Measurements from ENCODE around the gene MROH8.

MROH8 gene

GRCh38 chr20:37198932-37199660, 19.7 kb upstream of the MROH8 start:
- DNase-seq (ENCODE audit: low spot score), result no peak

DNA sequence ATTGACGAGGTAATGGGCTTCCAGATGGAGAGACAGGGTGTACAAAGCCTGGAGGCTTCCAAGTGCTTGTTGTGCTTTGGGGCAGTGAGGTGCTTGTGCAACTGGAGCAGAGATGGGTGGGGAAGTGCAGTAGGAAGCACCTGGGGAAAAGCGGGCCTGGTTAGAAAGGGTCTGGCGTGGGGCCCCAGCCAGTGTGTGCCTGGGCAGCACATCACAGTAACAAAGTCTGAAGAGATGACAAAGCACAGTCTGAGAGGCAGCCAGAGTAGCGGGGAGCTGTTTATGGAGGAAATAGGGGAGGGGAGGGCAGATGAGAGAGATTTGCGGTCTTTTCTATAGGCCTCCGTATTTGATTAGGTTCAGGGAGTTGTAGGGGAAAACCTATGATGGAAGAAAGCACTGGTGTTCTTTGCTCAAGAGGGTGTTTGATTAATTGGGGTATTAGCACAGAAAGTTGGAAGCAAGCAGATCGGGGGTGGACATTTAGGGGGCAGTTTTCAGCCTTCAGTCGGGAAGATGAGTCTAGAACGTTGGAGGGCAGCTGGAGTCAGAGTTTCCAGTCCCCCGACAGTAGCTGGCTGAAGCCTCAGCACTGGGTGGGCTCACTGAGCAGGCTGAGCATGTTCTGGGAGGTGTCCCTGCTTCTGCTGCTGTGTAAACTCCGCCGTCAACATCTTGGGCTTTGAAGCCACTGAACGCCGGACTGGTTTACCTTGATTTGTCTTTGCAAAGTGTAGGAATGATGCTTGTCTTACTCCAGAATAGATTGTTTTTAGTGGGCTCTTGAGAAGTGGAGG, 15.5 kb upstream of the MROH8 start:
- DNase-seq (ENCODE audit: low spot score), result no peak

DNA sequence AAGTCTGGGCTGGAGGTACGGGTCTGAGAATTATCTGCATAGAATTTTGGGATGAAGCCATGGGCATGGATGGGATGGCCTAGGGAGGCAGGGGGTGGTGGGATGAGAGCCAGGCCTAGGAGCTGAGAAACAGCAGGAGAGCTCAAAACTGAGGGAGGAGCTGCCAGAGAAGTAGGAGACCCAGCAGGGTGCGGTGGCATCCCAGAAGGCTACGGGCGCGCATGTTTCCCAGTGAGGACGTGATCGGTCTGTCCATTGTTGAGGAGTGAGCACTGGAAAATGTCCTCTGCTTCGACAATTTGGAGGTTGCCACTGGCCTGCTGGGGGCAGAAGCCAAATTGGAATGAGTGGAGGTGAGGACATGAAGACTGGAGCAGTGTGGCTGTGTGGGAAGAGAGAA, 14.5 kb upstream of the MROH8 start:
- DNase-seq (ENCODE audit: low spot score), result no peak

DNA sequence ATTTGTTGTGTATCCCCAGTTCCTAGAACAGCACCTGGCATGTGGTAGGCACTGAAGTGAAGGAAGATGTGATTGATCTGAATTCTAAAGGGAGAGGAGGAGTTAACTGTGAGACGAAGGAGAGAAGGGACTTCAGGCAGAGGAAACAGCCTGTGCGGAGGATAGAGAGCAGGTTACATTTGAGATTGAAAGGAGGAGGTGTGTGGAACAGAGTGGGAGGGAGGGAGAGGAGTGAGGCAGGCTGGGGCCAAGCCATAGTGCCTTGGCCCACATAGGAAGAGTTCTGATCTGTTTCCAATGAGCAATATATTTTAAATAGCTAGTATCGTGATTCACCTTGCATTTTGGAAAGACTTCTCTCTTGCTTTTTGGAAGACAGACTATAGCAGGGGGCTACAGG, 13.9 kb upstream of the MROH8 start:
- no peak for DNase-seq (ENCODE audit: low spot score)

DNA sequence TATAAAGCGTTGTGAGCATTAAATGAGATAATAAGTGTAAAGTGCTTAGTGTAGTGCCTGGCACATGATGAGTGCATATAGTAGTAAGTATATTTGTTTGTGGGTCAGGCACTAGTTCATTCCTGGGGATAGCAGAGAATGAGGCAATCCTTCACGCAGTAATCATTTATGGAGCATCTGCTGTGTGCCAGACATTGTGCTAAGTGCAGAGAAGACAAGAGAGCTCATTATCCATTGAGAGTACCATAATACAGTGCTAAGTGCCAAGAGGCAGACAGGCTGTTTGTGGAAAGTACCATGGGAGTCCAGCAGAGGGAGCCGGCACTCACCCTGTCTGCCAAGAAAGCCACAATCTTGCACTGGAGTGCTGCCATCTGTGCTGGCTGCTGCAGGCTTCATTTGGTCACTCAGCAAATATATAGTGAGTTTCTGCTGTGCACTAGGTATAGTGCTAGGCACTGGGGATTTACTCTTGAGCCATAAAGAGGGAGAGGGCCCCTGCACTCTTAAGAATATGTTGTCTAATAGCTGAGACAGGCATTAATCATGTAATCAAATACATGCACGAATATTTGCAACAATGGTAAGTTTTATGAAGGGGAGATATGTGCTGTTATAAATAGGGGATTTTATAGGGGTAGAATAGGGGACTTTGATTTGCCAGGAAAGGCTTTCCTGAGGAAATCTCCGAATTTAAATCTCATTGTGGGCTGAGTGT, 12.9 kb upstream of the MROH8 start:
- DNase-seq (ENCODE audit: low spot score), result peak; percentile 99

DNA sequence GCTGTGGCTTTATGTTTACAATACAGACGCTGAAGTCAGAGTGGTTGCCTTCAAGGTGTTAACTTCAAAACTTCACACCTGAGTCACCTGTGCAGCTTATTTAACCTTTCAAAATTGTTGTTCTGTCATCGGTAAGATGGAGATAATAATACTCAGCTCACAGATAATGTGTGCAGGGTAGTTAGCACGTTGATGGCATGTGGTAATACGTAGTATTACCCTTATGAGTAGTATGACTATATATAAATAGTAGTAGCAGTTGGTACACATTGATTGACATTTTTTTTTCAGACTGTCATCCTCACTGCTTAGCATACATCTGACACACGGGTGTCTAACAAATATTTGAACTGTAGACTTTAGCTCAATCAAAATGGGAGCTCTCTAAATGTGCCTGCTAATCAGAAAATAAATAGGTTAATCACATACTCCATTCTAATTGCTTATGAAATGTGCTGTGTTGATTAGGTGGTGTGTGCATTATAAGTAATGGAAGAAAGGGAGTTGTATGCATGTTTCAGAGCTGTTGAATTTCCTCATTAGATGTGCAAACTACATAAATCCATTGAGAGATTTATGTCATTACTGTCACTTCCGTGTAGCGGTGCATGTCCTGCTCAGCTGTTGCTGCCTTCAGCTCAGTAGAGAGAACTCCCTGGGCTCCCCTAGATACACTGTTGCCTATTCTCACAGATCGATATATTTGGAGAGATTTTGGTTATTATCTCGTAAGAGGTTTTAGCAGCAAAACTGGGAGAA, 11.2 kb upstream of the MROH8 start:
- no peak for DNase-seq (ENCODE audit: low spot score)

DNA sequence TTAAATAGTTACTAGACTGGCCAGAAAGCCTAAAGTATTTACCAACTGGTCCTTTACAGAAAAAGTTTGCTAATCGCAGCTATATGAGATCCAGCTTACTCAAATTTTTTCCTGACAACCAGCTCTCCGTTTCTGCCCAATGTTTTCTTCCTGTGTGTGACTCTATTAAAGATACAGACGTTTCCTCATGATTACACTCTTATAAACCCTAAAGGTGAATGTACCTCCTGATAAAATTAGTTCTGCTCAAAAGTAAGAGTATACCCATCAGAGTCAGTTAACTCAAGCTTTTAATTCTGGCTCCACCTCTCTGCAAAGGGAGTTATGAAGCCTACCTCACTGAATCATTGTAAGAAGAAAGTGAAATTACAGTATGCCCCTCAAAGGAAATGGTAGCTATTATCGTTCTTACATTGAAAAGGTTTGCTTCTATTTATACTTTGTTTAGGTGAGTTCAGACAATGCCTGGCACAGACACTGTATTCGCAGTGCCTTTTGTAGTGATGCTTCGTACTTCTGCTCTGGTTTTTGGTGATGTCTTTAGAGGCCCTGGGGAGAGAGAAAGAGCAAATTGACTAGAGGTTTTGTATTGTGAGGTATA, 10.2 kb upstream of the MROH8 start:
- DNase-seq (ENCODE audit: low spot score), result no peak

DNA sequence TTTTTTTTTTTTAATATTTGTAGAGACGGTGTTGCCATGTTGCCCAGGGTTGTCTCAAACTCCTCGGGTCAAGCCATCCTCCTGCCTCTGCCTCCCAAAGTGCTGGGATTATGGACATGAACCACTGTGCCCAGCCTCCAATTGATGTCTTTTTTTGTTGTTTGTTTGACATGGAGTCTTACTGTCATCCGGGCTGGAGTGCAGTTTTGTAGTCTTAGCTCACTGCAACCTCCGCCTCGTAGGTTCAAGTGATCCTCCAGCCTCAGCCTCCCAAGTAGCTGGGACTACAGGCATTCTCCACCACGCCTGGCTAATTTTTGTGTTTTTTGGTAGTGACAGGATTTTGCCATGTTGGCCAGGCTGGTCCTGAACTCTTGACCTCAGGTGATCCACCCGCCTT, 9.4 kb upstream of the MROH8 start:
- no peak for DNase-seq (ENCODE audit: low spot score)

DNA sequence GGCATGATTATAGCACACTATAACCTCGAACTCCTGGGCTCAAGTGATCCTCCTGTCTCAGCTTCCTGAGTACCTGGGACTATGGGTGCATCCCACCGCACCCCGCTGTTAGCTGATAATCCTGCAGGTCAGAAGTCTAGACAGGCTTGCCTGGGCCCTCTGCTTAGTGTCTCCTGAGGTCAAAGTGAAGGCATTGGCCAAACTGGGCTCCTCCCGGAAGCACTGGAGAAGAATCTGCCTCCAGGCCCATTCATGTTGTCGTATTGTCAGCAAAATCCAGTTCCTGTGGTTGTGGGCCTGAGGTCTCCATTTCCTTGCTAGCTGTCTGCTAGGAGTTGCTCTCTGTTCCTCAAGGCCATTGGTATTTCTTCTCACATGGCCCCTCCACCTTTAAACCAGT, 6.3 kb upstream of the MROH8 start:
- DNase-seq (ENCODE audit: low spot score), result no peak

- no peak for DNase-seq (ENCODE audit: low spot score)
These were observed 556 bp upstream of the MROH8 start for GRCh38 chr20:37179683-37180524.

- DNase-seq (ENCODE audit: low spot score), result no peak
These were observed 6.5 kb downstream of the MROH8 start for GRCh38 chr20:37172836-37173235.

DNA sequence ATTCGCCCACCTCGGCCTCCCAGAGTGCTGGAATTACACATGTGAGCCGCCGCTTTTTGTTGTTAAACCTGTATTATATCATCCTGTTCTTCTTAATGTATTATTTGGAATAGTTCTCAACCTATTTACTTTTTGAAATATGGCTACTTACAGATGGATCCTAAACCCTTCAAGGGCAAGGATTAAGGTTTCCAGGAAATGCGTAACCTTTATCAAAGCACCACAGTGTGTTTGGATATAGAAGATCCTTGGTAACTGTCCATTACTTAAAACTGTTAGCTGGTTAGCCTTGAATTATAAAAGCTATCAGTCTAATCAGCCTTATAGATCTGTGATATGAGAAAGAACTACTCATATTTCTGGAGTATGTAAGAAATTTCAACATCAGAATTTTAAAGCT, 12.5 kb downstream of the MROH8 start:
- DNase-seq (ENCODE audit: low spot score), result no peak

DNA sequence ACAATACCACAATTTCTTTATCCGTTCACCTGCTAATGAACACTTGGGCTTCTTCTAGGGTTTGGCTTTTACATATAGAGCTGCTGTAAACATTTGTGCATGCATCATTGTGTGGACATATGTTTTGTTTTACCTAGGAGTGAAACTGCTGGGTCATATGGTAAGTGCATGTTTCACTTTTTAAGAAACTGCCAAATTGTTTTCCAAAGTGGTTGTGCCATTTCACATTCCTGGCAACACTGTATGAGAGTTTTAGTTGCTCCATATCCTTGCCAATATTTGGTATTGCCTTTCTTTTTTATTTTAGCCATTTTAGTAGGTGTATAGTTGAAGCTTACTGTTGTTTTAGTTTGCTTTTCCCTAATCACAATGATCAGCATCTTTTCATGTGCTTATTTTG, 14.3 kb downstream of the MROH8 start:
- DNase-seq (ENCODE audit: low spot score), result no peak

GRCh38 chr20:37163832-37164554, 15.4 kb downstream of the MROH8 start:
- DNase-seq (ENCODE audit: low spot score), result no peak

GRCh38 chr20:37162646-37163045, 16.7 kb downstream of the MROH8 start:
- DNase-seq (ENCODE audit: low spot score), result no peak

DNA sequence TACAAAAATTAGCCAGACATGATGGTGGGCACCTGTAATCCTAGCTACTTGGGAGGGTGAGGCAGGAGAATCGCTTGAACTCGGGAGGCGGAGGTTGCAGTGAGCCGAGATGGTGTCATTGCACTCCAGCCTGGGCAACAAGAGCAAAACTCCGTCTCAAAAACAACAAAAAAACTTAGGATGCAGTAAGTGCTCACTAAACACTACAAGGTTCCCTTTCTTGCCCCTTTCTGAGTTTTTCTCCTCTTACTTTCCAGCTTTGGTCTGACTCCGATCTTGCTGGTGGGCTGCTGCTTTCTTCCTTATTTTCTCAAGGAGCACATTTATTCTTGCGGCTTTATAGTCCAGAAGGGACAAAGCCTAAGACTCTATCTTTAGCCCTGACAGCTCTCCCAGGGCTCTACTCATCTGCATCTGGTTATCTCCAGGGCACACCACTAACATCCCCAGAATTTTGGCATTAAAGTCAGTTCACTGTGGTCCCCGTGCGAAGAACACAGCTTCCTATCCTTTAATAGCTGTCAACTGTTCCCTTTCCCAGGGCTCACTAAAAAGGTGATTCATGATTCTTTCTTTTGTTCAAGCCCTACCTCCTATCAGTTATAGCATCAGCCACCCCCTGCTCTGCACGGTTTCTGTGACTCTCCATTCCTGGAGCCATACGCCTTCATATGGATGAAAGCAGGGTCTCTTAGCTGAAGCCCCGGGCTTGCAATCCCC, 17.4 kb downstream of the MROH8 start:
- no peak for DNase-seq (ENCODE audit: low spot score)

DNA sequence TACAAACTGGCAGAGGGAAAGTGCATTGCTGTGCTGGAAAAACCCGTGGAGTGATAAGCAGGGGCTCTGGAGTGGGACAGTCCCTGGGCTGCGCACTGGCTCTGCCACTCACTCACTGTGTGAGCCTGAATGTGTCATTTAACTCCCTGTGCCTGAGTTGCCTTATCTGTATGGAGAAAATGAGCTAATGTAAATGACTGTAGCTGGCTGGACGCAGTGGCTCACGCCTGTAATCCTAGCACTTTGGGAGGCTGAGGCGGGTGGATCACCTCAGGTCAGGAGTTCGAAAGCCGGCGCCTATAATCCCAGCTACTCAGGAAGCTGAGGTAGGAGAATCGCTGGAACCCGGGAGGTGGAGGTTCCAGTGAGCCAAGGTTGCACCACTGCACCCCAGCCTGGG, 18.7 kb downstream of the MROH8 start:
- no peak for DNase-seq (ENCODE audit: low spot score)

GRCh38 chr20:37158248-37158647, 21.1 kb downstream of the MROH8 start:
- DNase-seq (ENCODE audit: low spot score), result no peak

GRCh38 chr20:37155987-37156386, 23.4 kb downstream of the MROH8 start:
- DNase-seq (ENCODE audit: low spot score), result no peak
